ENCODE measurements around the gene CCDC116.

CCDC116 gene

GRCh38 chr22:21623648-21623970, 9.0 kb upstream of the CCDC116 start:
- no peak for TF ChIP-seq CTCF (IDR thresholded peaks at IDR 0.05; ENCODE audit: low read depth, low read length, missing control alignments)
- DNase-seq (ENCODE audit: low read depth): no peak
- no peak overlapping the region for H3K4me3 ChIP-seq (ENCODE audit: low read depth, low read length)

- TF ChIP-seq CTCF (IDR thresholded peaks at IDR 0.05; ENCODE audit: low read depth, low read length, missing control alignments): peak; percentile 56
- DNase-seq (ENCODE audit: low read depth): no peak
- H3K4me3 ChIP-seq (ENCODE audit: low read depth, low read length): no peak overlapping the region
Measured at GRCh38 chr22:21624120-21624879, 8.3 kb upstream of the CCDC116 start.

GRCh38 chr22:21624880-21625791, 7.4 kb upstream of the CCDC116 start:
- no peak overlapping the region for H3K4me3 ChIP-seq (ENCODE audit: low read depth, low read length)
- no peak for DNase-seq (ENCODE audit: low read depth)
- TF ChIP-seq CTCF (IDR thresholded peaks at IDR 0.05; ENCODE audit: low read depth, low read length, missing control alignments): no peak

- TF ChIP-seq CTCF (IDR thresholded peaks at IDR 0.05; ENCODE audit: low read depth, low read length, missing control alignments): no peak
- no peak for DNase-seq (ENCODE audit: low read depth)
- no peak overlapping the region for H3K4me3 ChIP-seq (ENCODE audit: low read depth, low read length)
Measured at GRCh38 chr22:21626073-21626734, 6.4 kb upstream of the CCDC116 start.

GRCh38 chr22:21626735-21627469, 5.7 kb upstream of the CCDC116 start:
- no peak overlapping the region for H3K4me3 ChIP-seq (ENCODE audit: low read depth, low read length)
- DNase-seq (ENCODE audit: low read depth): no peak

More at GRCh38 chr22:21626735-21627469, 5.7 kb upstream of the CCDC116 start:
- TF ChIP-seq CTCF (IDR thresholded peaks at IDR 0.05; ENCODE audit: low read depth, low read length, missing control alignments): no peak

All from GM12864 (cell line).